ENCODE results near the gene ARMCX1. TPM values are rescaled to one million over a fixed set of nuclear protein-coding genes. Genes with fewer than 3 reads are reported as not detected.
"Not testable (repeated sequence)": the region's sequence is repeated elsewhere in the genome, so short reads cannot be mapped to it uniquely, and the experiment has no call there.

The ARMCX1 gene
- total RNA-seq, 1 donor from 2014 or later = 36.0 TPM

DNA sequence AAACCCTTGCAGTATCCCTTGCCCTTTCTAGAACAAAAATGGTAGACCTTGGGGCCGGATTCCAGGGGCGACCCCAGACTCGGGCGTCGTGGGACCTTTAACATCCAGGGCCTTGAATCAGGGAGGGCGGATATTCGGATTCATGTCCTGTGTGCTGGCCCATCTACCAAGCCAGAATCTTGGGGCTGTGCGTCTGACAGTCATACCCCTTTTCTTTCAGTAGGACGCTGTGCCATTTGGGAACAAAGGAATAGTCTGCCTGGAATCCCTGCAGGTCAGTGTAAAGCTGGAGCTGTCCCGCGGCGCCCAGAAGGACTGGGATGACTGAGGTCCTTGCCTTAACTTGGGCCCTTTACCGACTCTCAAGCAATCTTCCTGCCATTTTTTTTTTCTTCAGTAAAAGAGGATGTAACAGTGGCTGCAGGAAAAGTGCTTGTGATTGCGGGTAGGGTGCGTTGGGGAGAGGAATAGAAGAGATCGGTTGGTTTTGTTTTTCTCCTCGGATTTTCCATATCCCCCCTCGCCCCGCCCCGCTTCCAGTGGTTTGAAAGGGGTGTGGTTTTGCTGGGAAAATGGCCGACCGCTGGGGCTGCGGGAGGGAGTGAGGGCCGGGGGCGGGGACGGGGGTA is 518 bp downstream of the ARMCX1 start:
- DNase-seq (ENCODE audit: low spot score) = no peak
- H3K36me3 Mint-ChIP-seq (ENCODE audit: low read depth) = peaks cover 10% of the 10 kb centered on the region
- H3K27ac Mint-ChIP-seq (ENCODE audit: unreplicated experiment) = peak overlapping the region; percentile 94
- TF ChIP-seq, protein P1, sequence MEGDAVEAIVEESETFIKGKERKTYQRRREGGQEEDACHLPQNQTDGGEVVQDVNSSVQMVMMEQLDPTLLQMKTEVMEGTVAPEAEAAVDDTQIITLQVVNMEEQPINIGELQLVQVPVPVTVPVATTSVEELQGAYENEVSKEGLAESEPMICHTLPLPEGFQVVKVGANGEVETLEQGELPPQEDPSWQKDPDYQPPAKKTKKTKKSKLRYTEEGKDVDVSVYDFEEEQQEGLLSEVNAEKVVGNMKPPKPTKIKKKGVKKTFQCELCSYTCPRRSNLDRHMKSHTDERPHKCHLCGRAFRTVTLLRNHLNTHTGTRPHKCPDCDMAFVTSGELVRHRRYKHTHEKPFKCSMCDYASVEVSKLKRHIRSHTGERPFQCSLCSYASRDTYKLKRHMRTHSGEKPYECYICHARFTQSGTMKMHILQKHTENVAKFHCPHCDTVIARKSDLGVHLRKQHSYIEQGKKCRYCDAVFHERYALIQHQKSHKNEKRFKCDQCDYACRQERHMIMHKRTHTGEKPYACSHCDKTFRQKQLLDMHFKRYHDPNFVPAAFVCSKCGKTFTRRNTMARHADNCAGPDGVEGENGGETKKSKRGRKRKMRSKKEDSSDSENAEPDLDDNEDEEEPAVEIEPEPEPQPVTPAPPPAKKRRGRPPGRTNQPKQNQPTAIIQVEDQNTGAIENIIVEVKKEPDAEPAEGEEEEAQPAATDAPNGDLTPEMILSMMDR (IDR thresholded peaks at IDR 0.05) = no peak
- peak overlapping the region; percentile 88 for H3K4me3 Mint-ChIP-seq (ENCODE audit: unreplicated experiment)
- no peaks in the 10 kb centered on the region for H3K27me3 Mint-ChIP-seq (ENCODE audit: low read depth)
- H3K9me3 Mint-ChIP-seq (ENCODE audit: low read depth) = peaks cover 14% of the 10 kb centered on the region
- peaks cover 18% of the 10 kb centered on the region for H3K4me1 Mint-ChIP-seq (ENCODE audit: low read depth)

DNA sequence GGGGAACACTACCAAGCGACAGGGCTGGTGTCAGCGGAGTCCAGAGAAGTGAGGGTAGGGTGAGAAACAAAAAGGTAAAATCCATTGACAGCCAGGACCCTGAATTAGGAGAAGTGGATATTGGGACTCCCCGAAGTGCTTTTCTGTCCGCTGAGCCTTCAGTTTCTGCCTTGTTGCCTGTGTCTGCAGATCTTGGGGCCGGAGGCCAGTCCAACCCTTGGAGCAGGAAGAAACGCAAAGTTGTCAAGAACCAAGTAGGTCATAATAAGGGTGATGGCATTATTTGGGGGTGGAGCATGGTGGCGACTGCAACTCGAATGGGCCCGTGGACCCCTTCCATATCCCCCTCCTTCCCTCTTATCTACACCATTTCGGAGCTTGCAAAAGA is 1.0 kb downstream of the ARMCX1 start:
- no peak for DNase-seq (ENCODE audit: low spot score)
- Mint-ChIP-seq H3K27ac (ENCODE audit: unreplicated experiment) (peak overlapping the region; percentile 57), H3K4me1 (ENCODE audit: low read depth) (peaks cover 18% of the 10 kb centered on the region), H3K9me3 (ENCODE audit: low read depth) (peaks cover 16% of the 10 kb centered on the region), H3K27me3 (ENCODE audit: low read depth) (no peaks in the 10 kb centered on the region), H3K36me3 (ENCODE audit: low read depth) (peaks cover 10% of the 10 kb centered on the region), H3K4me3 (ENCODE audit: unreplicated experiment) (peak overlapping the region; percentile 88)
- TF ChIP-seq, protein P1 (IDR thresholded peaks at IDR 0.05) = no peak

DNA sequence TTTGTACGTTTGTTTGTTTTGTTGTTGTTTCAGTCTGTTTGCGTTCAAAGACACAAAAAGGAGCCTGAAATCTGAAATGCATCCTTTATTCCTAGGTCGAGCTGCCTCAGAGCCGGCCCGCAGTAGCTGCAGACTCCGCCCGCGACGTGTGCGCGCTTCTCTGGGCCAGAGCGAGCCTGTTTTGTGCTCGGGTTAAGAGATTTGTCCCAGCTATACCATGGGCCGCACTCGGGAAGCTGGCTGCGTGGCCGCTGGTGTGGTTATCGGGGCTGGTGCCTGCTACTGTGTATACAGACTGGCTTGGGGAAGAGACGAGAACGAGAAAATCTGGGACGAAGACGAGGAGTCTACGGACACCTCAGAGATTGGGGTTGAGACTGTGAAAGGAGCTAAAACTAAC is 2.4 kb downstream of the ARMCX1 start:
- TF ChIP-seq, protein P1 (IDR thresholded peaks at IDR 0.05) = no peak
- DNase-seq (ENCODE audit: low spot score) = no peak
- Mint-ChIP-seq H3K4me1 (ENCODE audit: low read depth) (peaks cover 18% of the 10 kb centered on the region), H3K36me3 (ENCODE audit: low read depth) (peaks cover 10% of the 10 kb centered on the region), H3K27ac (ENCODE audit: unreplicated experiment) (no peak overlapping the region), H3K27me3 (ENCODE audit: low read depth) (no peaks in the 10 kb centered on the region), H3K4me3 (ENCODE audit: unreplicated experiment) (no peak overlapping the region), H3K9me3 (ENCODE audit: low read depth) (peaks cover 18% of the 10 kb centered on the region)

DNA sequence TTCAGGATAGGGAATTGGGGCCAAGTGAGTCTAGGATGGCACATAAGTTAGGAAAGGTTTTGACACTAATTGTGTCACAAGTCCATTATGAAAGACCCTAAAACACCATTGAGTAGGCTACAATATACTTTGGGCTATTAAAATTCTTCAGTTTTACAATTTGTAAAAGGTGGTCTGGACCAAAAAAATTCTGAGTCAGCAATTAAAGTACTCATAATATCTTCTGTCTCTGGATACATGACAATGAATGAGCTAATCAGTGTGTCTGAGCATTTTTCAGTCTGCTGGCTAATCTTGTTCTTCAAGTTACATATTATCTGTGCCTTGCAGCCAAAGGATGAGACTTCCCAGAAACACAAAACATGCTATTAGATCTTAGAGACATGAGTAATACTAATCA is 14.3 kb downstream of the ARMCX1 start:
- no peak for DNase-seq (ENCODE audit: low spot score)
- H3K27me3 Mint-ChIP-seq (ENCODE audit: low read depth) = peaks cover 4% of the 10 kb centered on the region
- no peaks in the 10 kb centered on the region for H3K36me3 Mint-ChIP-seq (ENCODE audit: low read depth)
- TF ChIP-seq, protein P1 (IDR thresholded peaks at IDR 0.05) = no peak
- H3K4me1 Mint-ChIP-seq (ENCODE audit: low read depth) = no peaks in the 10 kb centered on the region
- H3K9me3 Mint-ChIP-seq (ENCODE audit: low read depth) = peaks cover 5% of the 10 kb centered on the region
- no peak overlapping the region for H3K27ac Mint-ChIP-seq (ENCODE audit: unreplicated experiment)
- no peak overlapping the region for H3K4me3 Mint-ChIP-seq (ENCODE audit: unreplicated experiment)

DNA sequence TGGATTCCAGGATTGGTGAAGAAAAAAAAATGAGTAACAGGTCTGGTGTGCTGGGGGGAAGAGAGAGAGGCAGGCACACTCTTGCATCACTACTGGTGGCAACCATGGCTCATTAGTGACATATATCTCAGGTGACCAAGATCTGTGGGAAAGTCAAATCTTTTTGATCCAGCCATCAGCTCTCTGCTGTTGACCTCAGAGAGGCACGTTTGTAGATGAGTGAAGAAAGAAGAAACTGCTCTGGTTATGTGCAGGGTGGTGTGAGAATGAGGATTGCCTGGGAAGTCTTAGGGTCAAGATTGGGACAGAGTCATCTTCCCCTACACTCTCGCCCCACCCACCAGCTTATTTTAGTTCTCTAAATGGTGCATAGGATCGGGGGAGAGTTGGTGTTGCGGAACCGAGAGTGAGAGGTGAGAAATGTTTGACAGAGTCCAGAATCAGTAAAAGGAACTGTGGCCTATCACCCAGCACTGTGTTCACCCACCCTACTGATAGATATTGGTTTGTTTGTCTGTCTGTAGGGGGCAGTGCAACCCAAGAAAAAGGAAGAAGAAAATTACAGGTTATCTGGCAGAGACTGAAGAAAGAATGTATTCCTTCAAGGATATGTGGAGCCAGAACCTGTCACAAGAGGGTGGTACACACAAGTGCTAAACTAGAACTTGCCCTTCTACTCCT is 45.5 kb downstream of the ARMCX1 start:
- H3K4me1 Mint-ChIP-seq (ENCODE audit: low read depth) = no peaks in the 10 kb centered on the region
- no peak for DNase-seq (ENCODE audit: low spot score)
- TF ChIP-seq, protein P1 (IDR thresholded peaks at IDR 0.05) = peak; percentile 86
- no peak overlapping the region for H3K27ac Mint-ChIP-seq (ENCODE audit: unreplicated experiment)
- H3K27me3 Mint-ChIP-seq (ENCODE audit: low read depth) = no peaks in the 10 kb centered on the region
- no peak overlapping the region for H3K4me3 Mint-ChIP-seq (ENCODE audit: unreplicated experiment)
- no peaks in the 10 kb centered on the region for H3K36me3 Mint-ChIP-seq (ENCODE audit: low read depth)
- H3K9me3 Mint-ChIP-seq (ENCODE audit: low read depth) = peaks cover 10% of the 10 kb centered on the region

DNA sequence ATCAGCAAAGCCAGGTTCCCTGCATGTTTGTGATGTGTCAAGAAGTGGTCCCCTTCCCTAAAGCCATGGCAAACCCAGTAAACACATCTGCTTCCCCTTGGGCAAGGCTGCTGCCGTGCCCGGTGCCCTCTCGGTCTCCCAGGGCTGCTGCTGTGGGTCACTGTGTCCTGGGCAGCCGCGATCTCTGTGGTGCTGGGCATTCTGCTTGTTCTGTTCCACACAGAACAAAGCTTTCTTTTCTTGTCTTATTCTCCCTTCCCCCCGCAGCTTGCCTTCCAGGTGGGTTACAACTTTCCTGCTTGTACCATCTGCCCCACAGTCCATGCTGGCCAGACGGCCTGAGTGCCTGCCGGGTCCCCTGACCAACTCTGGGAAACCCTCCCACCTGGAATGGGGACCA is 49.2 kb downstream of the ARMCX1 start:
- H3K27me3 Mint-ChIP-seq (ENCODE audit: low read depth); H3K9me3 Mint-ChIP-seq (ENCODE audit: low read depth); H3K27ac Mint-ChIP-seq (ENCODE audit: unreplicated experiment); H3K4me1 Mint-ChIP-seq (ENCODE audit: low read depth); H3K36me3 Mint-ChIP-seq (ENCODE audit: low read depth); H3K4me3 Mint-ChIP-seq (ENCODE audit: unreplicated experiment); DNase-seq (ENCODE audit: low spot score): not testable (repeated sequence)
